HG03432 (cell line): ENCODE data around the gene INTS4.
"Not testable (repeated sequence)": the region's sequence is repeated elsewhere in the genome, so short reads cannot be mapped to it uniquely, and the experiment has no call there.

ENCODE experiments used
- ATAC-seq: cut with Tn5 transposase; IDR thresholded peaks from one replicate; pipeline ENCODE4 v1.9.1; 2021; ENCODE audit warnings: mild to moderate bottlenecking, moderate library complexity; ENCODE audit not compliant: unreplicated experiment

The INTS4 gene

GRCh38 chr11:77966338-77966737, 28.1 kb downstream of the INTS4 start:
- ATAC-seq: no peak

DNA sequence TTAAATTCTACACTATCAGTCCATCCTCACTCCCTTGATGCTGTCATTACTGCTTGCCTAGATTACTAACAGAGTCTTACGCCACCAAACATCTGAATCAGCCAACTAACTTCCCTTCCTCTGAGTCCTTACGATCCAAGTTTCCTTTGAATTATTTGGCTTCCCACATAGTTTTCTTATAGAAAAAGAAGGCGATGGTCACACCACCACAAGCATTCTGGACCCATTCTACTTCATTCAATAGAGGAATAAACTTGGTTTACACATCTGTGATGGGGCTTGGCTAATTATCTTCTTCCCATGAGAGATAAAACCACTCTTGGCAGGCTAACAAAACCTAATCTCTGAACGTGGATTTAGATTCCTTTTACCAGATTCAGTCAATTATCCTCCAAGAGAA, 35.0 kb downstream of the INTS4 start:
- no peak for ATAC-seq

GRCh38 chr11:77958583-77959177, 35.8 kb downstream of the INTS4 start:
- ATAC-seq: not testable (repeated sequence)

GRCh38 chr11:77943296-77943695, 51.2 kb downstream of the INTS4 start:
- ATAC-seq: not testable (repeated sequence)

DNA sequence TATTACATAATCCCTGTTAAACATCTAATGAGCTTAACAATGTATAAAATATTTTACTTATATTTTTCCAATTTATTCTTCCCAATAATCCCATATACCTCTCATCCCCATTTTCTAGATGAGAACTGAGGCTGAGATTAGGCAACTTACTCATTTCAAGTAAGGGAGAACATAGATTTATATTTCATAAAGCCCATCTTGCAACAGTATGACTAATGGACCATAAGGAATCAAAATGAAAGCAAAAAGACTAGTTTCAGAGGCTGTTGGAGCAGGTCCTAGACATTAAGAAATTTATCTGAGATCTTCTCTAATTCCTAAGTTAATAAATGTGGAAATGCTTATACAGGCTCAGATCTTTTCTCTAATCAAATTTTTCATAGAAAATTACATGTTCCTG, 52.0 kb downstream of the INTS4 start:
- ATAC-seq: not testable (repeated sequence)

- not testable (repeated sequence) for ATAC-seq
Observed at GRCh38 chr11:77933596-77933995, 60.9 kb downstream of the INTS4 start.

DNA sequence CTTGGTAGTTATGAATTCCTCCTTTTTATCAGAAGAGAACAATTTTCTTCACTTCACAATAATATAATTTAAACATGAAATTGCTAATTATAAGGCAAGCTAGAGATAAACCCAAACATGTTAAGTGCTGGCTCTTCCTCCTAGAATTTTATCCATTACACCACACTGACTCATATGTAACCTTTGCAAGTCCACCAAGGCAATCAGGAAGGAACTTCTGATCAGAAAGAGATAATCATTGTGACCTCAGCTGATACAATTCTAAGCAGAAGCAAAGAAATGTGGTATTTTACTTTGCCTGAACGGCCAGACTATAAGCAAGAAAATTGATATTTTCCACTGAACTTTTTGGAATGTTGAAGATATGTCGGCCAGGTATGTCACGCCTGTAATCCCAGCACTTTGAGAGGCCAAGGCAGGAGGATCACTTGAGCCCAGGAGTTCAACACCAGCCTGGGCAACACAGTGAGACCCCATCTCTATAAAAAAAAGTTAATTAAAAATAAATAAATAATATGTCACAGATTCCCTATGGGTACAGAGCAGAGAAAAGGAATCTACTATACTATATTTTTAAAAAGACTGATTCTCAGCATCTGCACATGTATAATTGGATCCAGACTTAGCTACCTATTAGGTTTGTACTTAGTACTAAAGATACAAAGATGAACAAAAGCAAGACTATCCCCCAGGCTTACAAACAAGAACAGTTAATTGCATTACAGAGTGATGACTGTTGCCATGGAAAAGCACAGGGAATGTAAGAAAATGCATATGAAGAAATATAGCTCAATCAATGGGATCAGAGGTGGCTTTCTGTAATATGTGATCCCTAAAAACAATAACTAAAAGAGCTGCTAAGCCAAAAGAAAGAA, 63.9 kb downstream of the INTS4 start:
- not testable (repeated sequence) for ATAC-seq

DNA sequence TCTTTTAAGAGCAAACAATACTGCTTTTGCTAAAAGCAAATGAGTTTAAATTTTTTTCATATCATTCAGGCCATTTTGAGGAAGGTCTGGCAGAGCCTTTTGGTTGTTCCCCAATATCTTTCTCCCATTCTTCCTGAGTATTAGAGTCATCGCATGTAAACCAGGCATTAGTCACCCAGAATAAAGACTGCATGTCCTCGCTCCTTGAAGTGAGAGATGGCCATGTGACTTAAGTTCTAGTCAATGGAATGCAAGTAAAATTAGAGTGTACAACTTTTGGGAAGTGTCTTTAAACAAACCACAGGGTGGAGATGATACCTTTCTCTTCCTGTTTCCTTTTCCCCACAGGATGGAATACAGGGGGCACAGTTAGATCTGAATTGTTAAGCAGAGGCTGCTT, 76.8 kb downstream of the INTS4 start:
- ATAC-seq: not testable (repeated sequence)

- ATAC-seq: not testable (repeated sequence)
Observed at GRCh38 chr11:77914307-77914791, 80.1 kb downstream of the INTS4 start.

GRCh38 chr11:77913608-77914306, 80.7 kb downstream of the INTS4 start:
- ATAC-seq: not testable (repeated sequence)

DNA sequence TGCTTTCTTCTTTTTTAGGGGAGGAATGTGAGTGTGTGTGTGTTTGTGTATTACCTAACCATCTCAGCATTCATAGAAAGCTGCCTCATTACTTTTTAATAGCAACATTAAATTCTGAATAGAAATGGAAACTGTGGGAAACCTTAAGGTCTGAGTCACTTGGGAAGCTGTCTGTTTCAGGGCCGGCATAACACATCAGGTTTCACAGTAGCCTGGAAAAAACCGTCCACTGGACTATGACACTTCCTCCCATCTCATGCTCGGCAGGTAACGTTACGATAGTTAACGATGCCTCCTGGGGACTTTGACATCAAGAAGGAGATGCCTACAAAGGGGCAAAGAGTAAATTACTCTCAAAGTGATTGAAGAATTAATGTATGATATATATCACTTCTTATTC, 83.6 kb downstream of the INTS4 start:
- ATAC-seq: not testable (repeated sequence)

GRCh38 chr11:77909277-77909676, 85.2 kb downstream of the INTS4 start:
- no peak for ATAC-seq

DNA sequence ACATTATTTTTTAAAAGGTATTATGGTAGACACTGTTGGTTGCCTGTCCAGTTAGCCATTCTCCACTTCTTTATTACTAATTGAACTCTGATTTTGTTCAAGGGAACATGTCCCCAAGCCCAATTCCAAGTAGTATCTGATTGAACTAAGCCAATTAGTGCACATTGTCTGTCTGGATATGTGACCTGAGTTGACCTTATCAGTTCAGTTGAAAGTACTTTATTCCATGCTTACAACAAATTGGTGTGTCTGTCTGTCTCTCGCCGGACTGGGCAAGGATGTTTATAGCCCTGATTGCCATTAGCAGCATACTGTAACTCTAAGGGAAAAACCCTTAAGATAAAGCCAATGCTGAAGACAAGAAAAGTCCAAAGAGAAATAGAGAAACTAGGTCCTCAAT, 85.6 kb downstream of the INTS4 start:
- ATAC-seq: no peak

DNA sequence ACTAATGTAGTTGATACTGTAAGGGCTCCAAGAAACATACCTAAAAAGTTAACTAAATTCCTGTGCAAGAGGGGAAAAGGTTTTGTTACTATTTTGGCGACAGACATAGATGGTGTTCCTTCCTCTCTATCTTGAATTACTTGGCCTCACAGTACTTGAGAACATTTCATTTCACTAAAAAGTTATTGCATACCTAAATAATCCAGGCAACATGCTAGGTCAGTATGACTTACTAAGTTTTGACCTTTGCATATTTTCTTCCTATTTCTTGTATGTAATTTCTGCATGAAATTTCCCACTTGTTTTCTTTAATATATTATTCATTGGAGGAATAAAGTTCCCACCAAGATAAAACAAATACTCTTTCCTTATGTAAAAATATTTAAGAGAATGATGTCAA, 99.5 kb downstream of the INTS4 start:
- ATAC-seq: not testable (repeated sequence)

DNA sequence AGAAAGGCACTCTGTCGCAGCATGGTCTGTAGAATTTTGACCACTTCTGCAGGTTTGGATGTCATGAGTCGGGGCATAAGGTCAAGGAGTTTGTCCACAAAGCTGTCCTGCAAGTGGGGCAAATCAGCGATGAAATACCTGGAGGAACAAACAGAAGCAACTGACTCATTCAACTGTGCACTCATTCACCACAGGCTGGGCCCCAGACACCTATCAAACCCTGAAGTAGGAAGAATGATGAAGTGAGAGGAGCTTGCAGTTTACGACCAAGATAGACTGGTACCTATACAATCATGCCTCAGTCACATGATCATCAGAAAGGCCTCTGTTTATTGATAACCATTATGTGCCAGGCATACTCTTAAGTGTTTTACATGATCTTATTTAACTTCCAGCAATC, 102.8 kb downstream of the INTS4 start:
- not testable (repeated sequence) for ATAC-seq

GRCh38 chr11:77891256-77891655, 103.2 kb downstream of the INTS4 start:
- ATAC-seq: not testable (repeated sequence)

GRCh38 chr11:77890619-77891056, 103.8 kb downstream of the INTS4 start:
- not testable (repeated sequence) for ATAC-seq

DNA sequence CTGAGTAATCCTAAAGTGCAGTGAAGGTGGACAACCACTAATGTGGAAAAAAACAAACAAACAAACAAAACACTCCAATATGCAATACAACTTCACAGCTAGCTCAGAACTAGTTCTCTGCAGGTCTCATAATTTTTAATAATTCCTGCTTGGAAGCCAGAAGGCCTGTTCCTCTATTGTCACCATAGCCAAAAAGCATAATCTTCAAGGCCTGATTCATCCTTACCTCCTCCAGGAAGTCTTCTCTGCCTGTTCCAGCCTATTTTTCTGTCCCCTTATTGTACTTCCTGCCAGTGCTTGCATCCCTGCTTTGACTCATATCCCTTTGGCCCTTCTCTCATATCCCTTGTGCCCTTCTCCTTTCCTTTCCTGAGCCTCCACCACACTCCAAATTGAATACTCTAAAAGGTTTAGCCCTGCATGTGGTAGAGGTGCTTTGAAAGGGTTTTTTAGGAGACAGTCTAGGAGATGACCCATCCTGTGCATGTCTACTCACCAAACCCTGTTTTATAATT, 104.3 kb downstream of the INTS4 start:
- ATAC-seq: not testable (repeated sequence)

DNA sequence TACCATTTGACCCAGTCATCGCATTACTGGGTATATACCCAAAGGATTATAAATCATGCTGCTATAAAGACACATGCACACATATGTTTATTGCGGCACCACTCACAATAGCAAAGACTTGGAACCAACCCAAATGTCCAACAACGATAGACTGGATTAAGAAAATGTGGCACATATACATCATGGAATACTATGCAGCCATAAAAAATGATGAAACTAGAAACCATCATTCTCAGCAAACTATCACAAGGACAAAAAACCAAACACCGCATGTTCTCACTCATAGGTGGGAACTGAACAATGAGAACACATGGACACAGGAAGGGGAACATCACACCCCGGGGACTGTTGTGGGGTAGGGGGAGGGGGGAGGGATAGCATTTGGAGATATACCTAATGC, 105.4 kb downstream of the INTS4 start:
- not testable (repeated sequence) for ATAC-seq

- ATAC-seq: no peak
Observed at GRCh38 chr11:77886401-77886800, 108.1 kb downstream of the INTS4 start.

DNA sequence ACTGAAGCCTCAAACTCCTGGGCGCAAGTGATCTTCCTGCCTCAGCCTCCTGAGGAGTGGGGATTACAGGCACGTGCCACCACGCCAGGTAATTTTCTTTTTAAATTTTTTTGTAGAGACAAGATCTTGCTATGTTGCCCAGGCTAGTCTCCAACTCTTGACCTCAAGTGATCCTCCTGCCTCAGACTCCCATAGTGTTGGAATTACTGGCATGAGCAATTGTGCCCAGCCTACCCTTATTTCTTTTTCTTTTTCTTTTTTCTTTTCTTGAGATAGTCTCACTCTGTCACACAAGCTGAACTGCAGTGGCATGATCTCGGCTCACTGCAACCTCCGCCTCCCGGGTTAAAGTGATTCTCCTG, 109.7 kb downstream of the INTS4 start:
- no peak for ATAC-seq
